GM12801 (cell line): ENCODE measurements around the gene FAM131C.

Experiments used
- CTCF ChIP-seq: IDR thresholded peaks from one replicate; pipeline ENCODE4 v1.5.1; 2011; ENCODE audit warnings: control low read depth; ENCODE audit not compliant: insufficient read length; ENCODE audit errors: extremely low read depth

Gene FAM131C

GRCh38 chr1:16118706-16119105 lies 45.3 kb upstream of the FAM131C start:
- no peak for TF ChIP-seq CTCF

- TF ChIP-seq CTCF: no peak
Measured at GRCh38 chr1:16117936-16118335, 44.5 kb upstream of the FAM131C start.

GRCh38 chr1:16117369-16117768 lies 43.9 kb upstream of the FAM131C start:
- no peak for TF ChIP-seq CTCF

- no peak for TF ChIP-seq CTCF
Measured at GRCh38 chr1:16116625-16117024, 43.2 kb upstream of the FAM131C start.

GRCh38 chr1:16116002-16116401 lies 42.6 kb upstream of the FAM131C start:
- TF ChIP-seq CTCF: no peak

- no peak for TF ChIP-seq CTCF
Measured at GRCh38 chr1:16115468-16115983, 42.1 kb upstream of the FAM131C start.

GRCh38 chr1:16114527-16115467 lies 41.3 kb upstream of the FAM131C start:
- TF ChIP-seq CTCF: no peak
